KMS-11 (cell line): ENCODE measurements around the gene POLN.

Source experiments
- H2AFZ ChIP-seq: fragments of 200-600 bp; sonication (generic); 2 replicates; pipeline ENCODE4 v1.6.1; 2016; ENCODE audit warnings: antibody characterized with exemption, mixed run types, low read depth
- H3K27ac ChIP-seq: fragments of 200-600 bp; sonication (generic); 2 replicates; pipeline ENCODE4 v1.6.1; 2016; ENCODE audit warnings: mild to moderate bottlenecking, mixed run types
- H3K27me3 ChIP-seq: fragments of 200-600 bp; sonication (generic); 2 replicates; pipeline ENCODE4 v1.6.1; 2017; ENCODE audit warnings: mild to moderate bottlenecking, low read depth, mixed run types, moderate library complexity; ENCODE audit not compliant: insufficient read depth
- H3K36me3 ChIP-seq: fragments of 200-600 bp; sonication (generic); 2 replicates; pipeline ENCODE4 v1.6.1; 2017; ENCODE audit warnings: mild to moderate bottlenecking, mixed run types; ENCODE audit not compliant: insufficient read depth
- H3K4me1 ChIP-seq: fragments of 200-600 bp; sonication (generic); 2 replicates; pipeline ENCODE4 v1.6.1; 2016; ENCODE audit warnings: mild to moderate bottlenecking, low read depth, mixed run types; ENCODE audit not compliant: poor library complexity, severe bottlenecking
- H3K4me2 ChIP-seq: fragments of 200-600 bp; sonication (generic); 2 replicates; pipeline ENCODE4 v1.7.0; 2016; ENCODE audit warnings: mild to moderate bottlenecking, mixed run types
- H3K4me3 ChIP-seq: fragments of 200-600 bp; sonication (generic); IDR thresholded peaks from 2 replicates; pipeline ENCODE4 v1.6.1; 2017; ENCODE audit warnings: low read depth, low read length, mixed read lengths; ENCODE audit not compliant: insufficient read depth
- H3K79me2 ChIP-seq: fragments of 200-600 bp; sonication (generic); 2 replicates; pipeline ENCODE4 v1.6.1; 2016; ENCODE audit warnings: low read depth, mixed run types; ENCODE audit not compliant: insufficient read depth
- H3K9ac ChIP-seq: fragments of 200-600 bp; sonication (generic); 2 replicates; pipeline ENCODE4 v1.6.1; 2016; ENCODE audit warnings: mild to moderate bottlenecking, mixed run types
- H4K20me1 ChIP-seq: fragments of 200-600 bp; sonication (generic); 2 replicates; pipeline ENCODE4 v1.6.1; 2016; ENCODE audit warnings: mild to moderate bottlenecking, mixed run types; ENCODE audit not compliant: insufficient read depth
- CTCF ChIP-seq: fragments of 200-600 bp; sonication (generic); conservative IDR thresholded peaks from 2 replicates; pipeline ENCODE4 v1.6.1; 2017; ENCODE audit warnings: low read depth, mild to moderate bottlenecking, antibody characterized with exemption, low read length, moderate library complexity, mixed read lengths

POLN gene

GRCh38 chr4:2256781-2257191 is 14.9 kb upstream of the POLN start:
- Histone ChIP-seq H4K20me1 (no peaks in the 10 kb centered on the region), H3K27me3 (no peaks in the 10 kb centered on the region), H3K4me2 (no peak overlapping the region), H3K27ac (no peak overlapping the region), H3K9ac (no peak overlapping the region), H3K4me1 (no peaks in the 10 kb centered on the region), H3K79me2 (no peaks in the 10 kb centered on the region), H2AFZ (no peak overlapping the region), H3K36me3 (no peaks in the 10 kb centered on the region), H3K4me3 (no peak overlapping the region)
- no peak for TF ChIP-seq CTCF

DNA sequence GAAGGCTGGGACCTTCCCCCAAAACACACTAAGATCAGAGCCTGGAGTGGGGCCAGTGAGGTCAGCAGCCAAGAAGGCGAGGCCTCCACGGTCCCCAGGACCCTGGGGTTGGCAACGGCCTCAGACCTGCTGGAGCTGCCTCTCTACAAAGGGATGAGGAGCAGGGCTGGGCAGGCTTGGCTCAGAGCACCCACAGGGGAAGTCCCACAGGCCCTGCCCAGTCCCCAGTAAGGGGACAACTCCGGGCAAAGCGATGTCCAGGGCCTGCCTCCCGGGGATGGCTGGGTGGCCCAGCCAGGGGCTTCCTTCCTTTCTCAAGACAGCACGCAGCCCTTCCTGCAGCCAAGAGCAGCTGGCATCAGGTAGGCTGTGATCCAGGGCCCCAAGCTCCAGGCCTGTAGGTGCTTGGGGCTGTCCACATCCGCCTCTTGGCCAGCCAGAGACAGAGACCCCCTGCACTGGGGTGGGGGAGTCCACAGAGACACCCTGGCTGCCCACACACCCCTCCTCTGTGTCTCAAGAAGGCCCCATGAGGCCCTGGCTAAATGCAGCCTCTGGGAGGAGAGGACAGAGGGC is 14.3 kb upstream of the POLN start:
- Histone ChIP-seq H3K9ac (no peak overlapping the region), H3K27me3 (no peaks in the 10 kb centered on the region), H3K27ac (no peak overlapping the region)

GRCh38 chr4:2255501-2256155 is 13.7 kb upstream of the POLN start:
- Histone ChIP-seq H3K9ac (no peak overlapping the region), H3K4me1 (no peaks in the 10 kb centered on the region), H4K20me1 (no peaks in the 10 kb centered on the region), H2AFZ (no peak overlapping the region), H3K27ac (no peak overlapping the region), H3K4me3 (no peak overlapping the region), H3K79me2 (no peaks in the 10 kb centered on the region), H3K4me2 (no peak overlapping the region), H3K36me3 (no peaks in the 10 kb centered on the region), H3K27me3 (no peaks in the 10 kb centered on the region)
- TF ChIP-seq CTCF = no peak

More for the DNA sequence above, 14.3 kb upstream of the POLN start:
- Histone ChIP-seq H3K4me3 (no peak overlapping the region), H3K36me3 (no peaks in the 10 kb centered on the region), H3K79me2 (no peaks in the 10 kb centered on the region), H2AFZ (no peak overlapping the region), H3K4me2 (no peak overlapping the region), H4K20me1 (no peaks in the 10 kb centered on the region), H3K4me1 (no peaks in the 10 kb centered on the region)
- TF ChIP-seq CTCF = no peak

GRCh38 chr4:2254665-2255500 is 13.0 kb upstream of the POLN start:
- no peak overlapping the region for H3K9ac ChIP-seq
- H3K27ac ChIP-seq = no peak overlapping the region
- H4K20me1 ChIP-seq = no peaks in the 10 kb centered on the region

More at GRCh38 chr4:2254665-2255500, 13.0 kb upstream of the POLN start:
- no peaks in the 10 kb centered on the region for H3K27me3 ChIP-seq
- no peaks in the 10 kb centered on the region for H3K4me1 ChIP-seq
- H3K4me3 ChIP-seq = no peak overlapping the region
- no peak overlapping the region for H3K4me2 ChIP-seq
- no peak overlapping the region for H2AFZ ChIP-seq
- TF ChIP-seq CTCF = no peak
- H3K79me2 ChIP-seq = no peaks in the 10 kb centered on the region
- H3K36me3 ChIP-seq = no peaks in the 10 kb centered on the region
